GM12891 (cell line): ENCODE measurements around the gene TAS2R16.

ENCODE experiments used
- PAX5 ChIP-seq: IDR thresholded peaks from 2 replicates; pipeline ENCODE4 v1.6.1; 2011; ENCODE audit warnings: low read length, moderate library complexity, mild to moderate bottlenecking; ENCODE audit not compliant: insufficient read depth, severe bottlenecking
- POLR2A ChIP-seq: IDR thresholded peaks from 2 replicates; pipeline ENCODE4 v1.6.1; 2011; ENCODE audit warnings: low read depth, low read length, control low read depth
- POLR2AphosphoS5 ChIP-seq: IDR thresholded peaks from 2 replicates; pipeline ENCODE4 v1.6.1; 2011; ENCODE audit warnings: low read depth, low read length, control low read depth
- POU2F2 ChIP-seq: IDR thresholded peaks from 2 replicates; pipeline ENCODE4 v1.6.1; 2011; ENCODE audit warnings: low read depth, mild to moderate bottlenecking, control low read depth, low read length, moderate library complexity
- SPI1 ChIP-seq: IDR thresholded peaks from 2 replicates; pipeline ENCODE4 v1.6.1; 2011; ENCODE audit warnings: low read depth, low read length, control low read depth
- TAF1 ChIP-seq: IDR thresholded peaks from 2 replicates; pipeline ENCODE4 v1.6.1; 2011; ENCODE audit warnings: low read depth, low read length, control low read depth

- TF ChIP-seq POLR2A (no peak), POLR2AphosphoS5 (no peak), SPI1 (no peak), TAF1 (no peak), PAX5 (no peak), POU2F2 (no peak)
These were observed 27.6 kb upstream of the TAS2R16 start for GRCh38 chr7:123023126-123023525.
